GM21367 (cell line): ENCODE results near the gene FUT3.

Experiments
- ATAC-seq: cut with Tn5 transposase; IDR thresholded peaks from one replicate; pipeline ENCODE4 v1.9.1; 2021; ENCODE audit not compliant: unreplicated experiment

FUT3 gene

DNA sequence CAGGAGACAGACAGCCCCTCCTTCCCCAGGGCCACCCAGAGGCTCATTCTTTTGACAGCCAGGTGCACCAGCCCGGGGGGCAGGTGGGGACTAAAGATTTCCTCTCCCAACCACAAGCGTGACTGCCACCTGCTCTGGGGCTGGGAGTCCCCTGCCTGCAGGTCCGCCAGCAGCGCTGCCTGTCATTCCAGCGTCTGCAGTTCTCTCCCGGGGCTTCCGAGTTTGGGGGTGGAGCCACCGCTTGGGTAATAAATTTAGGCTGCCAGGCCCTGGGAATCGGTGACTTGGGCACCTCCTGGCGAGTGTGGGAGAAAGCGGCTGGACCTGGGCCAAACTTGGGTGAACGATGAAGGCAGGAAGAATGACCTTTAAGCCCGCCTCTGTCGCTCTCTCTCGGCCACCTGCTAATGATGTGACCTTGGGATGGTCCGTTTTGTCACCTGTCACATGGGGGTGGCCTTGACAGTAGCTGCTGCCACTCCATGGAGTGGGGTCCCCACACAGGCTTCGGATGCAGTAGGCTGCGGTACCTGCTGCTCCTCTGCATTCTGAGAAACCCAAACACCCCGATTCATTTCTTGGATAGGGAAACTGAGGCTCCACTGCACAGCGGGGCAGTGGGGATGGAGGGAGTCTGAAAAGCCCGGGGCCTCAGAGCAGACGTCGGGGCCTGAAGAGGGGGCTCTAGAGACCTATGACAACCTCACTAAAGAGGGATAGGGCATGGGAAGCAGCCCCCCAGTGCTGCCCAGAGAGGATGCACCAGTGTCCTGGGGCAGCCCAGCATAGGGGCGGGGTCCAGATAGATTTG lies 24.5 kb downstream of the FUT3 start:
- ATAC-seq, result no peak

DNA sequence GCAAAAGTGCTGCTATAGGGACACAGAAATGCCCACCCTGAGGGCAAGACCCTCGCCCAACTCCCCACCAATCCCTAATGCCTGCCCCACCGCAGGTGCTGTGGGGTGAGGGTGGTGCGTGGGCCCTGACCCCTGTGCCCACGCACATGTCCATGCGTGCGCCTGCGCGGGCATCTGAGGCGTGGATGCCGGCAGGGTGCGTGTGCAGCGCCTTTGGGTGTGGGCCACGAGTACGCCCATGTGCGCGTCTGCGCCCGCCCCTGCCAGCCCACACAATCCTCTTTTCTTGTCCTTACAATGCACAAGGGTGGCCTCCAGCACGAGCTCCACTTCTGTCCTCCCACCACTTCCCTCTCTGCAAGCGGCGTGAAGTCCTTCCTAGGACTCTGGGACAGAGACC lies 26.1 kb downstream of the FUT3 start:
- no peak for ATAC-seq

- no peak for ATAC-seq
Observed at GRCh38 chr19:5824751-5825150, 26.5 kb downstream of the FUT3 start.

- ATAC-seq, result no peak
Observed at GRCh38 chr19:5823579-5824281, 27.5 kb downstream of the FUT3 start.

DNA sequence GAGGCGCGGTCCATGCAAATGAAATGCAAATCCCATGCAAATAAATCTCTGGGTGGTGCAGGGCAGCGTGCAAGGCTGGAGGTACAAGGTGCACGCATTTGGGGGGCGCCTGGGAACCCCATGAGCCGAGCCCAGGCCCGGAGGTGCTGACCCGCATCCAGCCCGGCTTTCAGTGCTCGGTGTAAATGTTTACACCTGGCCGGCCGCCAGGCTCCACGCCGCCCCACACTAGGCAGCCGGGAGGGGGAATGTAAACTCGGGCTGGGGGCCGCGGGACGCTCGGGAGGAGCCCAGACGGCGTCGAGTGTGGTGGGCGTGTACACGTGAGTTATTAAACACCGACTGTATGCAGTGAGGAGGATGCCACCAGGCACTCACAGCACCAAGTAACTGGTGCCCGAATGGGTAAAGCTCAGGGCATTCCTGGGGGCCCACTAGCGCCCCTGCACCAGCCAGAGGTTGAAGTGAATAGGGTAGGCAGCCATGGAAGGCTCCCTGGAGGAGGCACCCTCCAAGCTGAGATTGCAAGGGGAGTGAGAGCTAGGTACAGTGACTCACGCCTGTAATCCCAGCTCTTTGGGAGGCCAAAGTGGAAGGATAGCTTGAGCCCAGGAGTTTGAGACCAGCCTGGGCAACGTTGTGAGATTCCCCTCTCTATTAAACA lies 28.9 kb downstream of the FUT3 start:
- no peak for ATAC-seq

DNA sequence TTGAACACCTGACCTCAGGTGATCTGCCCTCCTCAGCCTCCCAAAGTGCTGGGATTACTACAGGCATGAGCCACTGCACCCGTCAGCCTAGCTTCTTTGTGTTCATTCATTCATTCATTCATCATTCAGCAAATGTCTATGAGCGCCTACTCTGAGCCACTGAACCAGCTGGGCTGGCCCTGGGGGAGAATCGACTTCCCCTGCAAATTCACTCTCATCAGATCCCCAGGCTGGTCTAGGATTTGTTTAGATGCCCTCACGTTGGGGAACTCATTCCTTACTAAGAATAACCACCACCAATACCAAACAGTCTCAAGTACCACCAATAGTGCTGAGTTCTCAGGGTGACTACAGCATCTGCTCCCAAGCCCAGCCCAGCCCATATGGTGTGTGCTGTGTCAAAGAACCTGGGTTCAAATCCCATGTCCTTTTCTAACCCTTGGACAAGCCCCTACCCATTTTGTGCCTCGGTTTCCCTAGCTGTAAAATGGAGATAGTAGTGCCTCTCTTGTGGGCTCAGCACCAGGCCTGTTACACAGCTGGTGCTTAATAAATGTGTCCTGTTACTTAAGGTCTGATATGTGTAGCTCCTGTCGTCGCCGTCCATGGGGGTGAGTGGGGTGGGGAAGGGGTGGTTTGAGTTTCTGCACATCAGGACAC lies 29.6 kb downstream of the FUT3 start:
- no peak for ATAC-seq

DNA sequence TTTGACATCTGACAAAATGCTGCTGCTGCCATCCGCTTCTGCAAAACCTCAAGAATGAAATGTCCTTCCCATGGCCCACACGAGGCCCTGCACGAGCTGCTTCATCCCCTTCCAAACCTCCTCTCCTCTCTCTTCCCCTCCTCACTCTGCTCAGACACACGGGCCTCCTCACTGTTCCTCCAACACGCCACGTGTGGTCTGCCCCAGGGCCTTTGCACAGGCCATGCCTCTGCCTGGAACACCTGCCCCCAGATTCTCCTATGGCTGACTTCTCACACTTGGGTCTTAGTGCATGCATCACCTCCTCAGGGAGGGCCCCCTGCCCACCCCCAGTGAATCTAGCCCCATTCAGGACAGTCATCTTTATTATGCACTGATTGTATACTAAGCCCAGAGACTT lies 30.5 kb downstream of the FUT3 start:
- no peak for ATAC-seq

DNA sequence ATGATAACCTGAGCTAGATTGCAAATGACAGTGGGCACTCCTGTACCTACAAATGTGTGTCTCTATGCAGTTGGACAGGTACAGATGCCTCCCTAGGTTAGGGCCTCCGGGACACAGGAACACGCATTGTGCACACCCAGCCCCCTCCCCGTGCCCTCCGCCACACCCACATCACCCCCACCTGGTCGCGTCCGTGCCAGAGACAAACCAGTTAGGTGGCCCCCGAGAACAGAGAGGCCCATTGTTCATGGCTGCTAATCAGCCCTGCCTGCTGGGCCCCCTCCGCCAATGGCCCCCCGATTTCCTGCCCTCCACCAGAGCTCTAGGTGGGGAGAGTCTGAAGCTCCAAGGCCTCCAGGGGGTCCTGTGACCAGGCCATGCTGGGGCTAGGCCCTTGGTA lies 32.7 kb downstream of the FUT3 start:
- ATAC-seq, result no peak

DNA sequence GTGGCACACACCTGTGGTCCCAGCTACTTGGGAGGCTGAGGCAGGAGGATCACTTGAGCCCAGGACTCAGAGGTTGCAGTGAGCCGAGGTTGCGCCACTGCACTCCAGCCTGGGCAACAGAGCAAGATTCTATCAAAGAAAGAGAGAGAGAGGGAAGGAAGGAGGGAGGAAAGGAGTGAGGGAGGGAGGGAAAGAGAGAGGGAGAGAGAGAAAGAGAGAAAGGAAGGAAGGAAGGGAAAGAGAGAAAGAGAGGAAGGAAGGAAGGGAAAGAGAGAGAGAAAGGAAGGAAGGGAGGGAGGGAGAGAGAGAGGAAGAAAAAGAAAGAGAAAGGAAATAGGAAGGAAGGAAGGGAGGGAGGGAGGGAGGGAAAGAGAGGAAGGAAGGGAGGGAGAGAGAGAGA lies 34.0 kb downstream of the FUT3 start:
- no peak for ATAC-seq

GRCh38 chr19:5814852-5815246 lies 36.4 kb downstream of the FUT3 start:
- ATAC-seq, result no peak

DNA sequence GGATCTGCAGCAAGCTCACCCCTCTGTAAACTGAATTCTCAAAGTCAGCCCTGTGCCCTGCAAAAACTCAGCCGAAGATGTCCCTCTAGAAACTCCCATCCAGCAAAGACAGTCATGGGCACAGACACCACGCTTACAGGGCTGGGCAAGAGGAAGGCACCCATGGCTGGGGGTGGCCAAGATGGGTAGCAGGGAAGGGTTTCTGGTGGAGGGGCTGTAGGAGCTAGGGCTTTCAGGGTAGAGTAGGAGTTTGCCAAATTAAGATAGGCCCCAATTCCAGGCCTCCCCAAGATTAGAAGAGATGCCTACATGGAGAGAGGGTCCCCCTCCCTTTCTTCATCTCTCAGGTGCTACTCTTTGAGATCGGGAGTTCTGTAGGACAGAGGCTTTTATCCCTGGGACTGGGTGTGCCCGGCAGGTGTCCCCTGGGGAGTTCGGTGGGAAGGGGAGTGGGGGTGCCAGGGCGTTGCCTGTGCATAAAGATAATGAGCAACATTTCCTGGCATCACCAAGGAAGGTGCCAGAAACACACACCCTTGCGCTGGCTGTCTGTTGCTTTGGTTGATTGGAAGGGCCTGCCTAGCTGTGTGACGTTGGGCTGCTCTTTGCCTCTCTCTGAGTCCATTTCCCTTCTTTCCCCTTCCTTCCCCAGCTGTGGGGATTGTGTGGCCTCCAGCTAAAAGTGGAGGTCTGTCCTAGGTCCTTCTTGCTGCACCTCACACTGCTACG lies 37.0 kb downstream of the FUT3 start:
- ATAC-seq, result no peak

DNA sequence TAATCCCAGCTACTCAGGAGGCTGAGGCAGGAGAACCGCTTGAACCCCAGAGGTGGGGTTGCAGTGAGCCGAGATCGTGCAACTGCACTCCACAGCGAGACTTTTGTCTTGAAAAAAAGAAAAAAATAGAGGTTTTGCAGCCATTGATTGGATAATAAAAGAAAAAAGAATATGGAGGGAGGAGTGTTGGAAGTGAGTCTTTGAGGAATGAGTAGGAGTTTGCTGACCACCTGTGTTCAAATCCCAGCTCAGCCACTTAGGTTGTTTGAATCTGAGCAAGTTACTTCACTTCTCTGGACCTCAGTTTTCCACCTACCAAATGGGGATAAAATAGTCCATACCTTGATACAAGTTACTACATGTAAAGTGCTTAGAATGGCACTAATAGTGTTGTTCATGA lies 40.1 kb downstream of the FUT3 start:
- no peak for ATAC-seq

DNA sequence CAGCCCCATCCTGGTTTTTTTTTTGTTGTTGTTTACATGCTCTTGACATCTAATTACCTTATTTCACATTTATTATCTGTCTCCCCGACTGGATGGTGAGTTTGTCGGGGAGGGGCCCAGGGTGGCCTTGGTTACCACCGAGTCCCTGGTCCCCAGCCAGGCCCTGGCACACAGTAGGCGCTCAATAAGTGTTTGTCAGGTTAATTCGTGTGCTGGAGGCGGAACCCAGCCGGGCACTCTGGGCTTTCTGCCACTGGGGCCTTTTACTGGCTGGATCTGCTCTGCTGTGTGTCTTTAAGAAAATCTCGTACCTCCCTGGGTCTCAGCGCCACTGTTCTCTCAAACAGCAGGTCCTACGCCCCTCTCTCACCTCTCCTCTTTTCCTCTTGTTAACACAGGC lies 41.8 kb downstream of the FUT3 start:
- no peak for ATAC-seq

GRCh38 chr19:5809053-5809452 lies 42.2 kb downstream of the FUT3 start:
- ATAC-seq, result no peak

GRCh38 chr19:5808120-5808816 lies 43.0 kb downstream of the FUT3 start:
- no peak for ATAC-seq

GRCh38 chr19:5806905-5807304 lies 44.3 kb downstream of the FUT3 start:
- ATAC-seq, result no peak

DNA sequence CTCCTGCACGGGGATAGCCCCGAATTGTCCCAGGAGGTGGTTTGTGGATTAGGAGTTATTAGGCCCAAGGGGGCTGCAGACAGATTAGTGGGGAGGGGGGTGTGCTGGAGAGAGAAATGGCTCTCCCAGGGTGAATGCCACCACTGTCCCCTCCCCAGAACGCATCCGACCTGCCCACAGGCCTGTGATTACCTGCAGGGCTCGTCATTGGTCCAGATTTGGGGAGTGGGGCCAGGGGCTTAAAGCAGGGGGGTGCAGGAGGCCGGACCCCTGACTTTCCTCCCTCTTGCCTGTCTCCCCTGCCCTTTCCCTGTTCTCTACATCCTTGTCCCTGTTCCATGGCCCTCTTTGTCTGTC lies 45.1 kb downstream of the FUT3 start:
- no peak for ATAC-seq

DNA sequence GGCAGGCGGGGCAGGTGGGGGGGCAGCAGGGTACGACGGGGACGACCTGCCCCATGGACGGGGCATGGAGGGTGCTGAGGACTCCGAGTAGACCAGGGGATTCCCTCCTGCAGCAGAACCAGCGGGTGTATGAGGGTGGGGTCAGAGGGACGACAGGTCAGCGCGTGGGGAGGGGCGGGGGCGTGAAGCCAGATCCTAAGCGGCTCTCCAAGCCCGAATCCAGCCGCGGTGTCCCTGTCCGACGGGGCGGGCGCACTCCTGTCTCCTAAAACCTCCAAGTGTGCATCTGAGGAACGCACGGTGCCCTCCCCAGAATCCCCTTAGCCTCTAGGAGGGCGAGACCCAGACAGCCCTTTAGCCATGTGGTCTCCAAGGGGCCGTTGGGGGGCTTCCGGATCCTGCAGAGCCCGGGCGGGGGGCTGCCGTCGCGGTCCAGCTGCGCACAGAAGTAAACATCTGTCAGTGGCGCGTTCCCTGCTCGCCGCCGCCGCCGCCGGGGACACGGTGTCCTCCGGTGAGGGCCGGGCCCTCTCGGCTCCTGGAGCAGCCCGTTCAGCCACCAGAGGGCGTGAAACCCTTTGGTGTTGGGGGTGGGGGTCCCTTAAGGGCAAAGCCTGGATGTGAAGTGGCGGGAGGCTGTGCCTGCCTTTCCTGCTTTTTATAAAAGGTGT lies 45.7 kb downstream of the FUT3 start:
- ATAC-seq, result no peak

DNA sequence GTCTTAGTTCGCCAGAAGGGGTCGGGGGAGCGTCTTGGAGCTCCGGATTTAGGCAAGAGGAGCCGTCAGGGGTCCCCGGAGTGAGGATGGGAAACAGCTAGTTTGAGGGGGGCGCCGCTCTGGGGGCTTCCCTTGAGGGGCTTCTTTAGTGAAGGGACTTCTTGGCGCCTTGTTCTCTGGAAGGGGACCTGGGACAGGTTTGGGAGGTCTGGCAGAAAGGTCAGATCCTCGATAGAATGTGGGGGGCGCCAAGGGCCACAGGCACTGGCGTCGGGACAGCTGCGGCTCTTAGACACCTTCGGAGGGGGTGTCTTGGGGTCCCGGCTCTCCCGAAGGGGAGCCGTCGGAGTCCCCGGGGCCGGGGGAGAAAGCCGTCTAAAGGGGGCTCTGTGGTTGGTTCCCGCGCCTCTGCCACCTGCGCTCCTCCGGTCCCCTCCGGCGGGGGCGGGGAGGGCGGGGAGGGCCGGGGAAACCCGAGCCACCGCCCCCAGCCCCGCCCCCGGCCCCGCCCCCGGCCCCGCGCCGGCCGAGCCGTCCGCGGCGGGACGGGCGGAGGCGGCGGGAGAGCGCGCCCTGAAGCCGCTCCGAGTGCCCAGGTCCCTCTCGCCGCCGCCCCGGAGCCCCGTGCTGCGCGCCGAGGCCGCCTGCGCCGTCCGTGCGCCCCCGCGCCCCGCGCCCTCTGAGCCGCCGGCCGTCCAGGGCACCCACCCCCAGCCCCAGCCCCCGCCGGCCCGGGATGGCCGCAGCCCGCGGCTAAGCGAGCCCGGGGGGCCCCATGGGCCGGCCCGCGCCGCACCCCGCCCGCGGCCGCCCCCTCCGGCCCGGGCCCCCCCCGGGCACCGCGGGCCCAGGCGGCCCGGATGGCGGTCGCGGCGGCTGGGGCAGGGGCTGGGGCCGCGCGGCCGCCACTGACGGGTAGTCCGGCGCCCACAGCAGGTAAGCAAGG lies 46.5 kb downstream of the FUT3 start, which contains the start of gene NRTN:
TSS of gene NRTN (plus strand) at position 552 of the 946 bp plus-strand sequence. CDS start 19,099 bp downstream, outside the sequence.
- no peak for ATAC-seq
